DND-41 (cell line): Measurements from ENCODE around the gene LUZP2.

Source experiments
- ATAC-seq: fragments of 200-7000 bp; cut with Tn5 transposase; 3 replicates; pipeline ENCODE4 v1.9.1; 2021; ENCODE audit warnings: low read depth; ENCODE audit not compliant: insufficient read depth
- DNase-seq: peaks from one replicate; pipeline ENCODE4 v3.0.0-alpha.2; 2020
- H2AFZ ChIP-seq: 2 replicates; pipeline ENCODE4 v1.6.0; 2012; ENCODE audit warnings: low read depth, low read length
- H3K27ac ChIP-seq: 2 replicates; pipeline ENCODE4 v1.5.1; 2012; ENCODE audit warnings: low read length, inconsistent platforms
- H3K27me3 ChIP-seq: fragments of 200-600 bp; sonication (generic); 2 replicates; pipeline ENCODE4 v1.6.0; 2012; ENCODE audit warnings: low read length, mild to moderate bottlenecking, inconsistent platforms; ENCODE audit not compliant: insufficient read depth, poor library complexity
- H3K36me3 ChIP-seq: 2 replicates; pipeline ENCODE4 v1.5.1; 2012; ENCODE audit warnings: low read length, inconsistent platforms; ENCODE audit not compliant: insufficient read depth
- H3K4me1 ChIP-seq: 2 replicates; pipeline ENCODE4 v1.5.1; 2012; ENCODE audit warnings: mild to moderate bottlenecking, low read length; ENCODE audit not compliant: insufficient read depth
- H3K4me2 ChIP-seq: 2 replicates; pipeline ENCODE4 v1.6.0; 2012; ENCODE audit warnings: mild to moderate bottlenecking, moderate library complexity, low read length, inconsistent platforms; ENCODE audit not compliant: insufficient read depth
- H3K4me3 ChIP-seq, 2 experiments: fragments of 200-600 bp in 1 of 2; shearing (Covaris generic) in 1 of 2; 2 replicates each; pipeline ENCODE4 v1.5.1; 2012 to 2016; ENCODE audit warnings: inconsistent platforms in 2 of 2, low read length in 2 of 2, mild to moderate bottlenecking in 2 of 2, low read depth in 1 of 2, moderate library complexity in 1 of 2
- H3K79me2 ChIP-seq: 2 replicates; pipeline ENCODE4 v1.6.0; 2012; ENCODE audit warnings: low read length, inconsistent platforms; ENCODE audit not compliant: insufficient read depth
- H3K9ac ChIP-seq: 2 replicates; pipeline ENCODE4 v1.6.0; 2012; ENCODE audit warnings: low read depth, mild to moderate bottlenecking, inconsistent platforms, low read length, moderate library complexity
- H3K9me3 ChIP-seq: 2 replicates; pipeline ENCODE4 v1.5.1; 2012; ENCODE audit warnings: low read length, moderate library complexity, mild to moderate bottlenecking, inconsistent platforms; ENCODE audit not compliant: insufficient read depth, severe bottlenecking
- H4K20me1 ChIP-seq: 2 replicates; pipeline ENCODE4 v1.6.0; 2012; ENCODE audit warnings: low read length; ENCODE audit not compliant: insufficient read depth
- EZH2 ChIP-seq: IDR thresholded peaks from 3 replicates; pipeline ENCODE4 v1.6.1; 2012; ENCODE audit warnings: borderline replicate concordance, low read depth, mild to moderate bottlenecking, moderate library complexity, low read length, inconsistent platforms; ENCODE audit not compliant: severe bottlenecking
- TF ChIP-seq, protein P1 (sequence below): IDR thresholded peaks from 2 replicates; pipeline ENCODE4 v1.5.1; 2012; ENCODE audit warnings: borderline replicate concordance, low read length, moderate library complexity, mild to moderate bottlenecking; ENCODE audit not compliant: poor library complexity, severe bottlenecking; ENCODE audit errors: extremely low read depth

Gene LUZP2

GRCh38 chr11:24637520-24637919, 140.7 kb downstream of the LUZP2 start:
- Histone ChIP-seq H2AFZ (no peak overlapping the region), H3K27ac (no peak overlapping the region), H3K27me3 (no peaks in the 10 kb centered on the region), H3K79me2 (no peaks in the 10 kb centered on the region), H3K9me3 (no peaks in the 10 kb centered on the region), H3K4me1 (no peaks in the 10 kb centered on the region), H3K4me2 (no peak overlapping the region), H3K4me3 (no peak overlapping the region), H4K20me1 (no peaks in the 10 kb centered on the region), H3K36me3 (no peaks in the 10 kb centered on the region), H3K9ac (no peak overlapping the region)
- DNase-seq = no peak
- ATAC-seq = no peak
- no peak for TF ChIP-seq EZH2
- TF ChIP-seq, protein P1, sequence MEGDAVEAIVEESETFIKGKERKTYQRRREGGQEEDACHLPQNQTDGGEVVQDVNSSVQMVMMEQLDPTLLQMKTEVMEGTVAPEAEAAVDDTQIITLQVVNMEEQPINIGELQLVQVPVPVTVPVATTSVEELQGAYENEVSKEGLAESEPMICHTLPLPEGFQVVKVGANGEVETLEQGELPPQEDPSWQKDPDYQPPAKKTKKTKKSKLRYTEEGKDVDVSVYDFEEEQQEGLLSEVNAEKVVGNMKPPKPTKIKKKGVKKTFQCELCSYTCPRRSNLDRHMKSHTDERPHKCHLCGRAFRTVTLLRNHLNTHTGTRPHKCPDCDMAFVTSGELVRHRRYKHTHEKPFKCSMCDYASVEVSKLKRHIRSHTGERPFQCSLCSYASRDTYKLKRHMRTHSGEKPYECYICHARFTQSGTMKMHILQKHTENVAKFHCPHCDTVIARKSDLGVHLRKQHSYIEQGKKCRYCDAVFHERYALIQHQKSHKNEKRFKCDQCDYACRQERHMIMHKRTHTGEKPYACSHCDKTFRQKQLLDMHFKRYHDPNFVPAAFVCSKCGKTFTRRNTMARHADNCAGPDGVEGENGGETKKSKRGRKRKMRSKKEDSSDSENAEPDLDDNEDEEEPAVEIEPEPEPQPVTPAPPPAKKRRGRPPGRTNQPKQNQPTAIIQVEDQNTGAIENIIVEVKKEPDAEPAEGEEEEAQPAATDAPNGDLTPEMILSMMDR = no peak

GRCh38 chr11:24642648-24643047, 145.8 kb downstream of the LUZP2 start:
- Histone ChIP-seq H3K4me3 (no peak overlapping the region), H4K20me1 (no peaks in the 10 kb centered on the region), H3K27me3 (no peaks in the 10 kb centered on the region), H3K79me2 (no peaks in the 10 kb centered on the region), H3K36me3 (no peaks in the 10 kb centered on the region), H3K9ac (no peak overlapping the region), H3K27ac (no peak overlapping the region), H3K9me3 (no peaks in the 10 kb centered on the region), H2AFZ (no peak overlapping the region), H3K4me1 (no peaks in the 10 kb centered on the region), H3K4me2 (no peak overlapping the region)
- TF ChIP-seq, protein P1 = no peak
- TF ChIP-seq EZH2 = no peak
- no peak for DNase-seq
- ATAC-seq = no peak

- ATAC-seq (no peak), DNase-seq (no peak)
- no peaks in the 10 kb centered on the region for H3K4me1 ChIP-seq
- H3K27ac ChIP-seq = no peak overlapping the region
- no peaks in the 10 kb centered on the region for H3K36me3 ChIP-seq
- TF ChIP-seq EZH2 = no peak
- TF ChIP-seq, protein P1 = no peak
- no peaks in the 10 kb centered on the region for H3K9me3 ChIP-seq
- H3K9ac ChIP-seq = no peak overlapping the region
- no peaks in the 10 kb centered on the region for H4K20me1 ChIP-seq
- H3K79me2 ChIP-seq = no peaks in the 10 kb centered on the region
- no peak overlapping the region for H3K4me3 ChIP-seq
- H3K4me2 ChIP-seq = no peak overlapping the region
- no peak overlapping the region for H2AFZ ChIP-seq
- H3K27me3 ChIP-seq = no peaks in the 10 kb centered on the region
These were observed 148.7 kb downstream of the LUZP2 start for GRCh38 chr11:24645563-24645962.

- Histone ChIP-seq H2AFZ (no peak overlapping the region), H3K4me2 (no peak overlapping the region), H3K4me1 (no peaks in the 10 kb centered on the region), H3K79me2 (no peaks in the 10 kb centered on the region), H3K9me3 (no peaks in the 10 kb centered on the region), H3K27ac (no peak overlapping the region), H3K27me3 (no peaks in the 10 kb centered on the region), H3K36me3 (no peaks in the 10 kb centered on the region), H3K4me3 (no peak overlapping the region), H3K9ac (no peak overlapping the region), H4K20me1 (no peaks in the 10 kb centered on the region)
- TF ChIP-seq, protein P1 = no peak
- TF ChIP-seq EZH2 = no peak
- DNase-seq (no peak), ATAC-seq (no peak)
These were observed 155.0 kb downstream of the LUZP2 start for GRCh38 chr11:24651873-24652272.
